AG04449 (cell line): ENCODE results near the gene MMP25.
"Not testable (repeated sequence)": the region's sequence is repeated elsewhere in the genome, so short reads cannot be mapped to it uniquely, and the experiment has no call there.

Experiments used
- CTCF ChIA-PET: fragments of 350-600 bp; formaldehyde crosslinking; extraction: SDS; loops from one replicate; lab custom pipeline; 2021; ENCODE audit warnings: antibody characterized with exemption; lab: Yijun Ruan, JAX
- POLR2A ChIA-PET: fragments of 400-600, 350-600 bp; formaldehyde crosslinking; extraction: SDS; loops from one replicate; lab custom pipeline; 2020; ENCODE audit warnings: antibody characterized with exemption, inconsistent platforms; lab: Yijun Ruan, JAX
- DNase-seq: peaks from one replicate; pipeline ENCODE4 v3.0.0-alpha.2; 2010; ENCODE audit warnings: low read depth, low spot score
- H3K4me3 ChIP-seq: 2 replicates; pipeline ENCODE4 v1.5.1; 2011; ENCODE audit warnings: low read depth, mild to moderate bottlenecking, control low read depth, low read length
- CTCF ChIP-seq: IDR thresholded peaks from one replicate; pipeline ENCODE4 v1.5.1; 2011; ENCODE audit warnings: mild to moderate bottlenecking, moderate library complexity, low read length, control low read depth, inconsistent platforms; ENCODE audit not compliant: insufficient read depth; ENCODE audit errors: missing control alignments

Gene MMP25

GRCh38 chr16:3065069-3065741 is 18.8 kb downstream of the MMP25 start, which contains the start of gene IL32:
TSS of gene IL32 (plus strand) at chr16:3065640. CDS start at chr16:3065812, 172 bp downstream.
- ChIA-PET POLR2A (no interaction called here), CTCF (interaction anchor here (0.7 to 4.6 kb wide), 6 partner anchors 12 to 67 kb away, joined by 3 to 26 read pairs (median 4); no protein-coding TSS in a partner anchor)
- TF ChIP-seq CTCF: no peak
- peak within 1 kb of the TSS; percentile 25 for H3K4me3 ChIP-seq
- DNase-seq: peak; percentile 36

DNA sequence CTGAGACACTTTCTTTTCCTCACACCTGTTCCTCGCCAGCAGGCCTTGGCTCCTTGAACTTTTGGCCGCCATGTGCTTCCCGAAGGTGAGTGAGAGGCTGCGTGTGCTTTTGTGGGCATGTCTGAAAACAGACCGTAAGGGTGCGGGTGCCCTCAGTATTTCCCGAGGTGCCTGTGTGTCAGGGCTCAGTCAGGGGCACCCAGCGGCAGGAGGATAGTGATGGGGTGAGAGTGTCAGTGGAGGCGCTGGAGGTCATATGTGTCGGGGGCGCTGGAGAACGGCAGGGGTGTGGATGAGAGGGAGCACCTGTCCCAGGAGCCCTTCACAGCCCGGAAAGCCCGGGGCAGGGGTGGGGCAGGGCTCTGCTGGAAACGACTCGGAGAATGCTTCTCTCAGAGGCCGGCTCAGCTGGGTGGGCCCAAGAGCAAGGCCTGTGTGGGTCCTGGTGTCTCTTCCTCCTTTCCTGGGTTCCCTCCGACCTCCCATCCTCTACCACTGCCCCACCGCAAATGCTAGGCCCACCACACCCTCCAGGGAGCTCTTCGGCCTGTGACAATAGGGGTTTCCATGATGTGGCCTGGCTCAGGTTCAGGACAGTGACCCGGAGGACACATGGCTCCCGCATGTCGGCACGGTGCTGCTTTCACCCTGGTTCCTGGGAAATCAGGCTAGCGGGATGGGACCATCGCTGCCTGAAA is 19.5 kb downstream of the MMP25 start:
- no peak for DNase-seq
- ChIA-PET POLR2A (no interaction called here), CTCF (interaction anchor here (0.7 to 4.6 kb wide), 3 partner anchors 11 to 63 kb away, joined by 3 to 26 read pairs (median 4); no protein-coding TSS in a partner anchor)
- peak overlapping the region; percentile 25 for H3K4me3 ChIP-seq
- TF ChIP-seq CTCF: no peak

GRCh38 chr16:3066440-3066748 is 20.0 kb downstream of the MMP25 start:
- CTCF ChIA-PET: interaction anchor here (1.4 kb wide), 1 partner anchor 11 kb away, joined by 4 read pairs; no protein-coding TSS in a partner anchor
- TF ChIP-seq CTCF: no peak
- POLR2A ChIA-PET: no interaction called here
- DNase-seq: no peak
- no peak overlapping the region for H3K4me3 ChIP-seq

DNA sequence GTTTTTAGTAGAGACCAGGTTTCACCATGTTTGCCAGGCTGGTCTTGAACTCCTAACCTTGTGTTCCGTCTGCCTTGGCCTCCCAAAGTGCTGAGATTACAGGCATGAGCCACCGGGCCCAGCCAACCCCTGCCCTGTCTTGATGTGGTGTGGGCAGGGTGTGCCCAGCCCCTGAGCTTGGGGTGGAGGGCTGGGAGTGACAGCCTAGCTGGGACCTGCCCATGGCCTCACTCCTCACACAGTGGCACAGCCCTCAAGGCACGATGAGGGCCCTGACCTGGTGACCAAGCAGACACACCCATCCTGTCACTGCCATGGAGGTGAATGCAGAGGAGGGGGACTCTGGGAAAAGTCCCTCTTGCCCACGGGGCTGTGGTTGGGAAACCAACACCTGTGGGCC is 22.1 kb downstream of the MMP25 start:
- CTCF ChIA-PET: interaction anchor here (3.4 kb wide), 1 partner anchor 9 kb away, joined by 21 read pairs; no protein-coding TSS in a partner anchor
- POLR2A ChIA-PET: no interaction called here
- H3K4me3 ChIP-seq: no peak overlapping the region
- no peak for TF ChIP-seq CTCF
- DNase-seq: no peak

- POLR2A ChIA-PET: not testable (repeated sequence)
- CTCF ChIA-PET: interaction anchor here (3.4 kb wide), 1 partner anchor 10 kb away, joined by 21 read pairs; no protein-coding TSS in a partner anchor
These were observed 22.8 kb downstream of the MMP25 start for GRCh38 chr16:3069146-3069545.

DNA sequence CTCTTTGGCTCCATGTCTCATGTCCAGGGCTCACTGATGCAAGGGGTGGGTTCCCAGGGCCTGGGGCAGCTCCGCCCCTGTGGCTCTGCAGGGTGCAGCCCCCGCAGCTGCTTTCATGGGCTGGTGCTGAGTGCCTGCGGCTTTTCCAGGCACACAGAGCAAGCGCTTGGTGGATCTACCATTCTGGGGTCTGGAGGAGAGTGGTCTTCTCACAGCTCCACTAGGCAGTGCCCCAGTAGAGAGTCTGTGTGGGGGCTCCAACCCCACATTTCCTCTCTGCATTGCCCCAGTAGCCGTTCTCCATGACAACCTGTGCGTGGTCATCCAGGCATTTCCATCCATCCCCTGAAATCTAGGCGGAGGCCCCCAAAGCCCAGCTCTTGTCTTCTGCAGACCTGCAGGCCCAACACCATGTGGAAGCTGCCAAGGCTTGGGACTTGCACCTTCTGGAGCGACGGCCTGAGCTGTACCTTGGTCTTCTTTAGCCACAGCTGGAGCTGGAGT is 24.3 kb downstream of the MMP25 start:
- POLR2A ChIA-PET: no interaction called here
- no peak for TF ChIP-seq CTCF
- no peak overlapping the region for H3K4me3 ChIP-seq
- CTCF ChIA-PET: interaction anchor here (3.4 kb wide), 1 partner anchor 11 kb away, joined by 21 read pairs; no protein-coding TSS in a partner anchor
- no peak for DNase-seq

More at GRCh38 chr16:3069146-3069545, 22.8 kb downstream of the MMP25 start:
- not testable (repeated sequence) for DNase-seq, H3K4me3 ChIP-seq
